Stimulated activated CD4-positive, alpha-beta T cell treated with anti-CD3 and anti-CD28 coated beads, Interleukin-4, amount 100 ng/mL, for 4 hours (primary cell): ENCODE results near the gene LDLRAD4.

Experiments
- DNase-seq, 2 experiments: peaks; one replicate each; pipeline ENCODE4 v3.0.0-alpha.2; 2020

LDLRAD4 gene

GRCh38 chr18:13500869-13501542 lies 282.4 kb downstream of the LDLRAD4 start:
- DNase-seq = no peak

GRCh38 chr18:13501543-13501887 lies 283.0 kb downstream of the LDLRAD4 start:
- DNase-seq = no peak

GRCh38 chr18:13501891-13502290 lies 283.3 kb downstream of the LDLRAD4 start:
- peak; percentile 10 to 13 for DNase-seq

GRCh38 chr18:13502585-13502984 lies 284.0 kb downstream of the LDLRAD4 start:
- DNase-seq = no peak

- no peak for DNase-seq
These were observed 285.3 kb downstream of the LDLRAD4 start for GRCh38 chr18:13503836-13504235.

GRCh38 chr18:13505780-13506345 lies 287.3 kb downstream of the LDLRAD4 start:
- no peak for DNase-seq

- no peak for DNase-seq
These were observed 292.0 kb downstream of the LDLRAD4 start for GRCh38 chr18:13510594-13510993.

GRCh38 chr18:13511961-13512577 lies 293.5 kb downstream of the LDLRAD4 start:
- DNase-seq = no peak

GRCh38 chr18:13513021-13513420 lies 294.5 kb downstream of the LDLRAD4 start:
- no peak for DNase-seq

- DNase-seq = no peak
These were observed 294.9 kb downstream of the LDLRAD4 start for GRCh38 chr18:13513481-13513880.

- DNase-seq = no peak
These were observed 296.0 kb downstream of the LDLRAD4 start for GRCh38 chr18:13514558-13514957.

- DNase-seq = no peak
These were observed 298.3 kb downstream of the LDLRAD4 start for GRCh38 chr18:13516855-13517254.

- no peak for DNase-seq
These were observed 298.8 kb downstream of the LDLRAD4 start for GRCh38 chr18:13517369-13517768.

- DNase-seq = no peak
These were observed 299.8 kb downstream of the LDLRAD4 start for GRCh38 chr18:13518382-13518781.

GRCh38 chr18:13520306-13520705 lies 301.7 kb downstream of the LDLRAD4 start:
- no peak for DNase-seq

- no peak for DNase-seq
These were observed 302.2 kb downstream of the LDLRAD4 start for GRCh38 chr18:13520741-13521140.

- no peak for DNase-seq
These were observed 302.9 kb downstream of the LDLRAD4 start for GRCh38 chr18:13521418-13521817.

- DNase-seq = no peak
These were observed 303.7 kb downstream of the LDLRAD4 start for GRCh38 chr18:13522256-13522655.

GRCh38 chr18:13522861-13523660 lies 304.5 kb downstream of the LDLRAD4 start:
- DNase-seq = no peak

GRCh38 chr18:13524054-13524453 lies 305.5 kb downstream of the LDLRAD4 start:
- no peak for DNase-seq

- no peak for DNase-seq
These were observed 306.3 kb downstream of the LDLRAD4 start for GRCh38 chr18:13524811-13525210.

- no peak for DNase-seq
These were observed 306.9 kb downstream of the LDLRAD4 start for GRCh38 chr18:13525381-13526029.

GRCh38 chr18:13526519-13526918 lies 308.0 kb downstream of the LDLRAD4 start:
- DNase-seq = no peak
